ENCODE measurements around the gene IQCM.

DNA sequence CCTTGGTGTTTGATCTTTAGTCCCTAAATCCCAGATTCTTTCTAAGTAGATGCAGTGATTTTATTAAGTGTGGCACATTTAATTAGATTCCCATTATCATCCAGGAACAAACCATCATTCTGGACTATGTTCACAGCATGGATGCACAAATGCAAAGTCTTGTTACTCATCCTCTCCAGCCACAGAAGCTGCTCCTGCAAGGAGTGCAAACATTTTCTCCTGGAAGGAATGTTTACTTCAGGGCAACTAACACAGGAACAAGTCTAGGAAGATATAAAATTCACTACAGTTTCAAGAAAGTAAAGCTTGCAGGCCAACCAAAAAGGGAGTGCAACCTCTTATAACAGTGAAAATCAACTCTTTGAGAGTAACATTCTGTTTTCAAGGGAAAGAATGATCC is 106.0 kb downstream of the IQCM start:
- TF ChIP-seq EZH2phosphoT487 (IDR thresholded peaks at IDR 0.05; ENCODE audit: borderline replicate concordance, low read depth, low read length) = no peak
- no peak for TF ChIP-seq CTCF (conservative IDR thresholded peaks at IDR 0.05; ENCODE audit: low read length)
